H9 (cell line): Measurements from ENCODE around the gene CFAP99. TPM values are rescaled to one million over a fixed set of nuclear protein-coding genes. Genes with fewer than 3 reads are reported as not detected.

Source experiments
- DNase-seq: peaks from one replicate; pipeline ENCODE4 v3.0.0-alpha.2; 2017
- H2AFZ ChIP-seq: one replicate; pipeline ENCODE4 v1.6.1; 2013; ENCODE audit warnings: mild to moderate bottlenecking, low read length, control low read depth, moderate library complexity
- H2AK5ac ChIP-seq: 2 replicates; pipeline ENCODE4 v1.6.1; 2013; ENCODE audit warnings: low read length, control low read depth, mixed read lengths; ENCODE audit not compliant: insufficient read length
- H2BK120ac ChIP-seq: one replicate; pipeline ENCODE4 v1.6.1; 2013; ENCODE audit warnings: low read depth, mild to moderate bottlenecking, low read length, control low read depth, inconsistent platforms; ENCODE audit not compliant: poor library complexity, severe bottlenecking
- H2BK12ac ChIP-seq: 2 replicates; pipeline ENCODE4 v1.6.1; 2013; ENCODE audit warnings: low read length, control low read depth, mixed read lengths, low read depth; ENCODE audit not compliant: insufficient read length
- H2BK15ac ChIP-seq: 2 replicates; pipeline ENCODE4 v1.6.1; 2013; ENCODE audit warnings: low read depth, low read length, control low read depth
- H2BK20ac ChIP-seq: one replicate; pipeline ENCODE4 v1.6.1; 2013; ENCODE audit warnings: low read depth, mild to moderate bottlenecking, low read length, control low read depth, inconsistent platforms; ENCODE audit not compliant: poor library complexity, severe bottlenecking
- H2BK5ac ChIP-seq: 2 replicates; pipeline ENCODE4 v1.6.1; 2013; ENCODE audit warnings: low read length, control low read depth, mixed read lengths; ENCODE audit not compliant: insufficient read length
- H3K14ac ChIP-seq: 2 replicates; pipeline ENCODE4 v1.6.1; 2013; ENCODE audit warnings: low read length, control low read depth; ENCODE audit not compliant: insufficient read depth
- H3K18ac ChIP-seq: 2 replicates; pipeline ENCODE4 v1.6.1; 2013; ENCODE audit warnings: low read depth, mild to moderate bottlenecking, mixed read lengths, low read length, control low read depth; ENCODE audit not compliant: insufficient read length
- H3K23ac ChIP-seq: 2 replicates; pipeline ENCODE4 v1.6.1; 2013; ENCODE audit warnings: low read length, control low read depth, mixed read lengths, low read depth; ENCODE audit not compliant: insufficient read length
- H3K23me2 ChIP-seq: 2 replicates; pipeline ENCODE4 v1.6.1; 2013; ENCODE audit warnings: low read depth, mild to moderate bottlenecking, mixed read lengths, low read length, control low read depth; ENCODE audit not compliant: insufficient read length, poor library complexity, severe bottlenecking
- H3K27ac ChIP-seq: 2 replicates; pipeline ENCODE4 v1.5.1; 2013; ENCODE audit warnings: low read length, control low read depth, mixed read lengths, low read depth; ENCODE audit not compliant: insufficient read length
- H3K27me3 ChIP-seq: 2 replicates; pipeline ENCODE4 v1.6.1; 2013; ENCODE audit warnings: low read length, control low read depth, inconsistent platforms; ENCODE audit not compliant: insufficient read depth
- H3K4ac ChIP-seq: 2 replicates; pipeline ENCODE4 v1.6.1; 2013; ENCODE audit warnings: low read depth, mild to moderate bottlenecking, control low read depth, inconsistent platforms, low read length, moderate library complexity
- H3K4me1 ChIP-seq: 2 replicates; pipeline ENCODE4 v1.6.1; 2013; ENCODE audit warnings: low read length, control low read depth, inconsistent platforms; ENCODE audit not compliant: insufficient read depth
- H3K4me2 ChIP-seq: 2 replicates; pipeline ENCODE4 v1.6.1; 2013; ENCODE audit warnings: low read length, control low read depth, mixed read lengths; ENCODE audit not compliant: insufficient read length, insufficient read depth
- H3K56ac ChIP-seq: 2 replicates; pipeline ENCODE4 v1.6.1; 2013; ENCODE audit warnings: low read depth, mild to moderate bottlenecking, mixed read lengths, low read length, control low read depth; ENCODE audit not compliant: insufficient read length
- H3K79me1 ChIP-seq: 2 replicates; pipeline ENCODE4 v1.6.1; 2013; ENCODE audit warnings: low read depth, mild to moderate bottlenecking, moderate library complexity, low read length, control low read depth, inconsistent platforms; ENCODE audit not compliant: insufficient read depth, poor library complexity, severe bottlenecking
- H3K79me2 ChIP-seq: 2 replicates; pipeline ENCODE4 v1.6.1; 2013; ENCODE audit warnings: low read length, control low read depth, inconsistent platforms; ENCODE audit not compliant: insufficient read depth
- H3K9ac ChIP-seq: 2 replicates; pipeline ENCODE4 v1.6.1; 2013; ENCODE audit warnings: low read length, control low read depth, mixed read lengths; ENCODE audit not compliant: insufficient read length; ENCODE audit errors: extremely low read depth
- H3K9me3 ChIP-seq: one replicate; pipeline ENCODE4 v1.6.1; 2013; ENCODE audit warnings: low read depth, low read length, inconsistent platforms; ENCODE audit not compliant: control insufficient read depth
- H3T11ph ChIP-seq: one replicate; pipeline ENCODE4 v1.6.1; 2013; ENCODE audit warnings: mild to moderate bottlenecking, low read length, control low read depth, inconsistent platforms
- H4K20me1 ChIP-seq: one replicate; pipeline ENCODE4 v1.6.1; 2013; ENCODE audit not compliant: control insufficient read depth, insufficient read length, insufficient read depth
- H4K5ac ChIP-seq: 2 replicates; pipeline ENCODE4 v1.6.1; 2013; ENCODE audit warnings: low read depth, mild to moderate bottlenecking, mixed read lengths, low read length, control low read depth; ENCODE audit not compliant: insufficient read length
- H4K8ac ChIP-seq: replicated peaks from 2 replicates; pipeline ENCODE4 v1.6.1; 2013; ENCODE audit warnings: low read length, control low read depth, mixed read lengths, low read depth; ENCODE audit not compliant: insufficient read length
- H4K91ac ChIP-seq: 2 replicates; pipeline ENCODE4 v1.6.1; 2013; ENCODE audit warnings: low read depth, mild to moderate bottlenecking, moderate library complexity, mixed read lengths, low read length, control low read depth; ENCODE audit not compliant: insufficient read length
- H3K27ac Mint-ChIP-seq, 3 experiments: 2 replicates in 2 of 3; 3 replicates in 1 of 3; pipeline ENCODE4 v1.8.0; 2020 to 2021; ENCODE audit warnings: mixed read lengths in 3 of 3, mild to moderate bottlenecking in 1 of 3, moderate library complexity in 1 of 3
- H3K27me3 Mint-ChIP-seq: 2 replicates; pipeline ENCODE4 v1.8.0; 2021; ENCODE audit warnings: low read depth, mild to moderate bottlenecking, moderate library complexity, mixed read lengths
- H3K36me3 Mint-ChIP-seq, 3 experiments: 2 replicates in 2 of 3; 3 replicates in 1 of 3; pipeline ENCODE4 v1.8.0; 2020 to 2021; ENCODE audit warnings: low read depth in 3 of 3, mixed read lengths in 3 of 3; ENCODE audit not compliant: insufficient read depth in 1 of 3
- H3K4me1 Mint-ChIP-seq, 2 experiments: 2 replicates each; pipeline ENCODE4 v1.8.0; 2020; ENCODE audit warnings: mixed read lengths in 2 of 2
- H3K4me3 Mint-ChIP-seq, 2 experiments: 2 replicates in 1 of 2; 3 replicates in 1 of 2; pipeline ENCODE4 v1.8.0; 2020 to 2021; ENCODE audit warnings: mild to moderate bottlenecking in 2 of 2, mixed read lengths in 2 of 2, moderate library complexity in 1 of 2
- H3K9me3 Mint-ChIP-seq, 2 experiments: 2 replicates in 1 of 2; 3 replicates in 1 of 2; pipeline ENCODE4 v1.8.0; 2020; ENCODE audit warnings: mild to moderate bottlenecking in 2 of 2, mixed read lengths in 2 of 2, moderate library complexity in 1 of 2
- WGBS: extraction: QIAGEN DNeasy Blood & Tissue Kit; methylation state at CpG from one replicate; pipeline ENCODE4 v1.1.7; 2013; ENCODE audit warnings: missing lambda C conversion rate, low lambda C conversion rate, mixed read lengths; ENCODE audit not compliant: insufficient read length; ENCODE audit errors: extremely low coverage; 5-methylcytosine and 5-hydroxymethylcytosine counted together
- total RNA-seq: library from RNA; stranded (reverse); gene quantifications from 2 replicates; pipeline ENCODE4 v1.2.1, GENCODE V29; 2021
- TF ChIP-seq, protein P1 (sequence below): fragments of 200-600 bp; sonication (generic); conservative IDR thresholded peaks from 3 replicates; pipeline ENCODE4 v1.8.0; 2021; ENCODE audit warnings: antibody characterized with exemption, mild to moderate bottlenecking

The CFAP99 gene
- total RNA-seq, 1 experiment from 2014 or later: 0.35 TPM

DNA sequence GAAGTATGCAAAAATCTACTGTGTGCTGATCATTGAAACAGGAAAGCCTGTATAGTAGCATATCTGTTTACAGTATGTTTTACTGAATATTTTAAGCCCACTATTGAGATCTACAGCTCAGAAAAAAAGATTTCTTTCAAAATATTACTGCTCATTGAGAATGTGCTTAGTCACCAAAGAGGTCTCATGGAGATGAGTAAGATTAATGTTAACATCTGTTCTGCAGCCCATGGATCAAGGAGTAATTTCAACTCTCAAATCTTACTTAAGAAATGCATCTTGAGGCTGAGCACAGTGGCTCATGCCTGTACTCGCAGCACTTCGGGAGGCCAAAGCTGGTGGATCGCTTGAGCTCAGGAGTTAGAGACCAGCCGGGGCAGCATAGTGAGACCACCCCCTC is 53.4 kb downstream of the CFAP99 start:
- Histone ChIP-seq H2AK5ac (no peak overlapping the region), H2BK20ac (no peak overlapping the region), H3K14ac (no peak overlapping the region), H3K79me2 (peaks cover 75% of the 10 kb centered on the region), H4K5ac (no peak overlapping the region), H2BK5ac (no peak overlapping the region), H3K27me3 (no peaks in the 10 kb centered on the region), H2BK12ac (no peak overlapping the region), H3K56ac (no peak overlapping the region), H3K9ac (no peak overlapping the region), H3K4me1 (peaks cover 4% of the 10 kb centered on the region), H3K9me3 (no peaks in the 10 kb centered on the region), H3K23me2 (peaks cover 15% of the 10 kb centered on the region), H4K20me1 (no peaks in the 10 kb centered on the region), H3T11ph (no peak overlapping the region), H2BK15ac (no peak overlapping the region), H3K4me2 (no peak overlapping the region), H3K4ac (no peak overlapping the region), H4K91ac (no peak overlapping the region), H3K79me1 (peaks cover 3% of the 10 kb centered on the region), H2BK120ac (no peak overlapping the region), H4K8ac (no peak overlapping the region), H3K18ac (no peak overlapping the region), H3K27ac (no peak overlapping the region), H2AFZ (no peak overlapping the region), H3K23ac (no peak overlapping the region)
- WGBS: no CpG with 5 or more reads among the region's 4 CpGs
- Mint-ChIP-seq H3K36me3 (peaks cover 47 to 74% (median 63%) of the 10 kb centered on the region in 3 experiments), H3K4me1 (peaks cover 37% of the 10 kb centered on the region in 2 experiments), H3K27me3 (no peaks in the 10 kb centered on the region), H3K27ac (peak overlapping the region in 1 of 3 experiments; percentile 66; a peak in 2 of 7 replicates), H3K4me3 (no peak overlapping the region), H3K9me3 (no peaks in the 10 kb centered on the region)
- no peak for DNase-seq
- TF ChIP-seq, protein P1, sequence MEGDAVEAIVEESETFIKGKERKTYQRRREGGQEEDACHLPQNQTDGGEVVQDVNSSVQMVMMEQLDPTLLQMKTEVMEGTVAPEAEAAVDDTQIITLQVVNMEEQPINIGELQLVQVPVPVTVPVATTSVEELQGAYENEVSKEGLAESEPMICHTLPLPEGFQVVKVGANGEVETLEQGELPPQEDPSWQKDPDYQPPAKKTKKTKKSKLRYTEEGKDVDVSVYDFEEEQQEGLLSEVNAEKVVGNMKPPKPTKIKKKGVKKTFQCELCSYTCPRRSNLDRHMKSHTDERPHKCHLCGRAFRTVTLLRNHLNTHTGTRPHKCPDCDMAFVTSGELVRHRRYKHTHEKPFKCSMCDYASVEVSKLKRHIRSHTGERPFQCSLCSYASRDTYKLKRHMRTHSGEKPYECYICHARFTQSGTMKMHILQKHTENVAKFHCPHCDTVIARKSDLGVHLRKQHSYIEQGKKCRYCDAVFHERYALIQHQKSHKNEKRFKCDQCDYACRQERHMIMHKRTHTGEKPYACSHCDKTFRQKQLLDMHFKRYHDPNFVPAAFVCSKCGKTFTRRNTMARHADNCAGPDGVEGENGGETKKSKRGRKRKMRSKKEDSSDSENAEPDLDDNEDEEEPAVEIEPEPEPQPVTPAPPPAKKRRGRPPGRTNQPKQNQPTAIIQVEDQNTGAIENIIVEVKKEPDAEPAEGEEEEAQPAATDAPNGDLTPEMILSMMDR: no peak
